GM12878 (cell line): ENCODE data around the gene ODC1. TPM values are rescaled to one million over a fixed set of nuclear protein-coding genes. Genes with fewer than 3 reads are reported as not detected.

Experiments
- ATAC-seq: fragments of 200-7000 bp; cut with Tn5 transposase; 3 replicates; pipeline ENCODE4 v1.9.1; 2020; ENCODE audit warnings: mild to moderate bottlenecking, moderate library complexity
- BruUV-seq: library from RNA; stranded (reverse); fragments of 400-500 nt; replicated peaks from 2 replicates; lab custom pipeline; 2021; lab: Mats Ljungman, UMichigan
- CTCF ChIA-PET: fragments of 300-600 bp; sonication (Branson Sonifier 250); formaldehyde crosslinking; extraction: SDS; loops from one replicate; lab custom pipeline; 2021; ENCODE audit warnings: inconsistent platforms; lab: Yijun Ruan, JAX
- POLR2A ChIA-PET: fragments of 350-600 bp; formaldehyde crosslinking; extraction: SDS; loops from one replicate; lab custom pipeline; 2021; ENCODE audit warnings: inconsistent platforms; lab: Charles Lee
- RAD21 ChIA-PET: fragments of 300-600 bp; sonication (Branson Sonifier 250); formaldehyde crosslinking; loops from one replicate; lab custom pipeline; 2023; ENCODE audit warnings: antibody characterized with exemption; ENCODE audit not compliant: unreplicated experiment; lab: Charles Lee
- SMC1A ChIA-PET: fragments of 300-600 bp; sonication (Branson Sonifier 250); formaldehyde crosslinking; loops from one replicate; lab custom pipeline; 2023; ENCODE audit not compliant: unreplicated experiment, uncharacterized antibody; lab: Charles Lee
- DNase-seq: peaks from one replicate; pipeline ENCODE4 v3.0.0-alpha.2; 2011; ENCODE audit warnings: low read depth, low spot score
- FAIRE-seq: peaks from 3 replicates; lab custom pipeline; 2011; peaks lifted over from hg19 to GRCh38; lab: Jason Lieb, UNC
- H2AFZ ChIP-seq: 2 replicates; pipeline ENCODE4 v1.6.0; 2011; ENCODE audit warnings: low read depth, low read length, control low read depth; ENCODE audit not compliant: control insufficient read depth
- H3K27ac ChIP-seq: 2 replicates; pipeline ENCODE4 v1.5.1; 2011; ENCODE audit warnings: control low read depth; ENCODE audit not compliant: control insufficient read depth, insufficient read depth
- H3K27me3 ChIP-seq, 2 experiments: replicated peaks in 1 of 2; 2 replicates each; pipeline versions ENCODE4 v1.6.0 to v1.6.1; 2011; ENCODE audit warnings: low read length in 1 of 2; ENCODE audit not compliant: control insufficient read depth in 2 of 2, insufficient read depth in 2 of 2
- H3K36me3 ChIP-seq, 2 experiments: 2 replicates each; pipeline ENCODE4 v1.5.1; 2011; ENCODE audit warnings: low read length in 1 of 2; ENCODE audit not compliant: control insufficient read depth in 2 of 2, insufficient read depth in 2 of 2
- H3K4me1 ChIP-seq: 2 replicates; pipeline ENCODE4 v1.6.1; 2011; ENCODE audit warnings: mild to moderate bottlenecking, low read length, moderate library complexity, mixed read lengths; ENCODE audit not compliant: control insufficient read depth, insufficient read depth
- H3K4me2 ChIP-seq: 2 replicates; pipeline ENCODE4 v1.6.0; 2011; ENCODE audit warnings: control low read depth; ENCODE audit not compliant: control insufficient read depth, insufficient read depth
- H3K4me3 ChIP-seq: fragments of 200-600 bp; sonication (generic); 2 replicates; pipeline ENCODE4 v1.5.1; 2016
- H3K79me2 ChIP-seq: 2 replicates; pipeline ENCODE4 v1.6.0; 2011; ENCODE audit warnings: low read length; ENCODE audit not compliant: control insufficient read depth, insufficient read depth
- H3K9ac ChIP-seq: 2 replicates; pipeline ENCODE4 v1.8.0; 2011; ENCODE audit warnings: low read length, control low read depth, mixed read lengths; ENCODE audit not compliant: control insufficient read depth, insufficient read depth
- H3K9me3 ChIP-seq: replicated peaks from 3 replicates; pipeline ENCODE4 v1.5.1; 2011; ENCODE audit warnings: mild to moderate bottlenecking, low read length; ENCODE audit not compliant: control insufficient read depth, insufficient read depth
- H4K20me1 ChIP-seq: 2 replicates; pipeline ENCODE4 v1.6.0; 2011; ENCODE audit not compliant: control insufficient read depth, insufficient read depth
- CEBPB ChIP-seq, 2 experiments: fragments of 150-350 bp in 1 of 2; IDR thresholded peaks; 2 replicates each; pipeline ENCODE4 v1.6.1; 2012 to 2014; ENCODE audit warnings: low read depth in 2 of 2, low read length in 2 of 2, borderline replicate concordance in 1 of 2, inconsistent platforms in 1 of 2
- CEBPZ ChIP-seq: fragments of 150-350 bp; IDR thresholded peaks from 2 replicates; pipeline ENCODE4 v1.6.1; 2016; ENCODE audit warnings: low read depth, low read length
- CREB1 ChIP-seq: IDR thresholded peaks from 2 replicates; pipeline ENCODE4 v1.6.1; 2012; ENCODE audit warnings: low read depth, mild to moderate bottlenecking, inconsistent platforms
- E4F1 ChIP-seq: fragments of 450-650 bp; IDR thresholded peaks from 2 replicates; pipeline ENCODE4 v1.6.1; 2018; ENCODE audit warnings: borderline replicate concordance, mild to moderate bottlenecking; ENCODE audit not compliant: partially characterized antibody
- EGR1 ChIP-seq, 2 experiments: IDR thresholded peaks; 1 replicate in 1 of 2; 2 replicates in 1 of 2; pipeline ENCODE4 v1.6.1; 2011 to 2012; ENCODE audit warnings: low read depth in 2 of 2, low read length in 2 of 2, borderline replicate concordance in 1 of 2, mild to moderate bottlenecking in 1 of 2, moderate library complexity in 1 of 2
- MTA3 ChIP-seq: IDR thresholded peaks from 2 replicates; pipeline ENCODE4 v1.6.1; 2012; ENCODE audit warnings: low read length, inconsistent platforms, borderline replicate concordance
- NFIC ChIP-seq: IDR thresholded peaks from 2 replicates; pipeline ENCODE4 v1.6.1; 2012; ENCODE audit warnings: low read depth, mild to moderate bottlenecking, inconsistent platforms, low read length, moderate library complexity
- NFXL1 ChIP-seq: fragments of 450-650 bp; IDR thresholded peaks from 2 replicates; pipeline ENCODE4 v1.6.1; 2017; ENCODE audit warnings: antibody characterized with exemption, mild to moderate bottlenecking, borderline replicate concordance
- PAX5 ChIP-seq: IDR thresholded peaks from 2 replicates; pipeline ENCODE4 v1.6.1; 2011; ENCODE audit warnings: low read depth, low read length, borderline replicate concordance
- POU2F2 ChIP-seq: IDR thresholded peaks from 3 replicates; pipeline ENCODE4 v1.6.1; 2011; ENCODE audit warnings: low read depth, mild to moderate bottlenecking, low read length, borderline replicate concordance
- SIN3A ChIP-seq: IDR thresholded peaks from 2 replicates; pipeline ENCODE4 v1.6.1; 2012; ENCODE audit warnings: low read depth, low read length, improper control_type of control experiment
- SP1 ChIP-seq: IDR thresholded peaks from one replicate; pipeline ENCODE4 v1.6.1; 2011; ENCODE audit warnings: low read depth, low read length
- STAT3 ChIP-seq: IDR thresholded peaks from 2 replicates; pipeline ENCODE4 v1.6.1; 2011; ENCODE audit warnings: low read depth, low read length, improper control_type of control experiment
- SUZ12 ChIP-seq: fragments of 200-600 bp; sonication (generic); IDR thresholded peaks from one replicate; pipeline ENCODE4 v1.6.1; 2018; ENCODE audit warnings: antibody characterized with exemption, mild to moderate bottlenecking; ENCODE audit not compliant: unreplicated experiment
- TCF12 ChIP-seq: IDR thresholded peaks from 2 replicates; pipeline ENCODE4 v1.6.1; 2011; ENCODE audit warnings: low read depth, mild to moderate bottlenecking, low read length
- YBX1 ChIP-seq: fragments of 450-650 bp; IDR thresholded peaks from 2 replicates; pipeline ENCODE4 v1.6.1; 2016; ENCODE audit warnings: antibody characterized with exemption
- WGBS: methylation state at CpG from one replicate; pipeline ENCODE4 v1.1.6; 2016; ENCODE audit warnings: low lambda C conversion rate; ENCODE audit not compliant: insufficient replicate concordance, insufficient coverage; ENCODE audit errors: missing lambda C conversion rate; 5-methylcytosine and 5-hydroxymethylcytosine counted together
- in situ Hi-C: fragments of 300-500 bp; cut with MboI; formaldehyde crosslinking; loops from 9 replicates; pipeline ENCODE4 v1.14.3; 2018; ENCODE audit warnings: mixed read lengths
- intact Hi-C: fragments of 100-400 bp; cut with micrococcal nuclease; formaldehyde crosslinking; loops from one replicate; pipeline ENCODE4 v1.14.2; 2022; ENCODE audit not compliant: unreplicated experiment
- polyA plus RNA-seq, 11 experiments: library from polyadenylated mRNA; depleted of rRNA in 4 of 11; unstranded in 6 of 11; stranded (reverse) in 5 of 11; fragments of >200 nt; fragmentation: Nextera tagmentation in 4 of 11; fragmentation: Illumina TruSeq in 1 of 11; extraction: Ambion mirVana in 4 of 11; extraction: Trizol in 1 of 11; gene quantifications; 1 replicate in 1 of 11; 2 replicates in 10 of 11; pipeline versions ENCODE4 v1.2.1 to v1.2.3, GENCODE V29; 2011 to 2016; ENCODE audit warnings: inconsistent platforms in 2 of 11, missing spikeins in 2 of 11, low read depth in 1 of 11
- total RNA-seq, 4 experiments: library from RNA; depleted of rRNA in 3 of 4; stranded (reverse); fragments of >200 nt in 3 of 4; fragmentation: Illumina TruSeq in 1 of 4; extraction: Trizol in 1 of 4; gene quantifications; 2 replicates each; pipeline versions ENCODE4 v1.2.1 to v1.2.3, GENCODE V29; 2013 to 2021
- TF ChIP-seq, protein P1 (sequence below): IDR thresholded peaks from 2 replicates; pipeline ENCODE4 v1.6.1; 2012; ENCODE audit warnings: low read depth, low read length, improper control_type of control experiment
- TF ChIP-seq, protein P2 (sequence below): fragments of 150-350 bp; IDR thresholded peaks from 2 replicates; pipeline ENCODE4 v1.6.1; 2014; ENCODE audit warnings: mild to moderate bottlenecking, low read depth, low read length

Gene ODC1
- total and polyA plus RNA-seq, 10 of the 15 experiments (the other 5 are each of a cell fraction or from before 2014, with no cell fraction given) = 68.5 to 441 (median 340) TPM

DNA sequence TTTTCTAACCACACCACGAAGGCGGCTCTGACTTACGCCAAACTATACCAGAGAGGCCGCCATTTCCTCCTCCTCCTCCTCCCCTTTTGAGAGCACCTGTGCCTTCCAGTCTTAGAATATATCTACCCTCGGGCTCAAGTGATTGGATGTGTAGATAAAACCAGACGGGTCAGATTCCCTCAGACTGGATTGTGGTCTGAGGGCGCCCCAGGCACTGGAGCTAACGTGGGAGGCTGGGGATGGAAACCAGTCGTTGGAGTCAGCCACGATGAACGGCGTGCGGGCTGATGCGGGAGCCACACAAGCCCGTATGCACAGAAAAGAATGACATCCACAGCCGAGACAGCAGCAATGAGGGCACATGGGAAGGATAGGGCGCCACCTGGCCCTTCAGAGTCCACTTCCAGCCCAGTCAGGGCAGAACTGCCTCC, 12.3 kb upstream of the ODC1 start:
- H2AFZ ChIP-seq = no peak overlapping the region
- ATAC-seq = no peak
- no peak overlapping the region for H3K27ac ChIP-seq
- no peak overlapping the region for H3K9ac ChIP-seq
- intact Hi-C loops (no loop called here), in situ Hi-C loops (no loop called here)
- POLR2A ChIA-PET = no interaction called here
- RAD21 ChIA-PET = no interaction called here
- no peak for FAIRE-seq
- no peak for DNase-seq
- no peaks in the 10 kb centered on the region for H3K79me2 ChIP-seq
- no peak overlapping the region for H3K4me3 ChIP-seq
- CTCF ChIA-PET = interaction anchor here (0.9 kb wide), 1 partner anchor 222 kb away, joined by 4 read pairs; no protein-coding TSS in a partner anchor
- H3K27me3 ChIP-seq = no peaks in the 10 kb centered on the region
- H3K4me2 ChIP-seq = no peak overlapping the region
- BruUV-seq = no TSS peak
- SMC1A ChIA-PET = no interaction called here
- no peaks in the 10 kb centered on the region for H3K4me1 ChIP-seq
- H3K36me3 ChIP-seq = no peaks in the 10 kb centered on the region
- WGBS = 58% methylated on average over 17 of the region's 17 CpGs
- no peaks in the 10 kb centered on the region for H4K20me1 ChIP-seq
- H3K9me3 ChIP-seq = no peaks in the 10 kb centered on the region
- TF ChIP-seq SP1 (no peak), POU2F2 (no peak), PAX5 (no peak), NFIC (no peak), EGR1 (IDR thresholded peaks at IDR 0.05; ENCODE audit: borderline replicate concordance in 1 of 2, low read depth in 2 of 2, low read length in 2 of 2) (no peak), TCF12 (no peak), CREB1 (no peak), E4F1 (no peak), CEBPZ (no peak), CEBPB (IDR thresholded peaks at IDR 0.05; ENCODE audit: borderline replicate concordance in 1 of 2, low read depth in 2 of 2, low read length in 2 of 2) (no peak), SUZ12 (no peak), STAT3 (no peak), MTA3 (no peak), YBX1 (no peak), NFXL1 (no peak), SIN3A (no peak)
- TF ChIP-seq, protein P1, sequence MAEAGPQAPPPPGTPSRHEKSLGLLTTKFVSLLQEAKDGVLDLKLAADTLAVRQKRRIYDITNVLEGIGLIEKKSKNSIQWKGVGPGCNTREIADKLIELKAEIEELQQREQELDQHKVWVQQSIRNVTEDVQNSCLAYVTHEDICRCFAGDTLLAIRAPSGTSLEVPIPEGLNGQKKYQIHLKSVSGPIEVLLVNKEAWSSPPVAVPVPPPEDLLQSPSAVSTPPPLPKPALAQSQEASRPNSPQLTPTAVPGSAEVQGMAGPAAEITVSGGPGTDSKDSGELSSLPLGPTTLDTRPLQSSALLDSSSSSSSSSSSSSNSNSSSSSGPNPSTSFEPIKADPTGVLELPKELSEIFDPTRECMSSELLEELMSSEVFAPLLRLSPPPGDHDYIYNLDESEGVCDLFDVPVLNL = no peak
- TF ChIP-seq, protein P2, sequence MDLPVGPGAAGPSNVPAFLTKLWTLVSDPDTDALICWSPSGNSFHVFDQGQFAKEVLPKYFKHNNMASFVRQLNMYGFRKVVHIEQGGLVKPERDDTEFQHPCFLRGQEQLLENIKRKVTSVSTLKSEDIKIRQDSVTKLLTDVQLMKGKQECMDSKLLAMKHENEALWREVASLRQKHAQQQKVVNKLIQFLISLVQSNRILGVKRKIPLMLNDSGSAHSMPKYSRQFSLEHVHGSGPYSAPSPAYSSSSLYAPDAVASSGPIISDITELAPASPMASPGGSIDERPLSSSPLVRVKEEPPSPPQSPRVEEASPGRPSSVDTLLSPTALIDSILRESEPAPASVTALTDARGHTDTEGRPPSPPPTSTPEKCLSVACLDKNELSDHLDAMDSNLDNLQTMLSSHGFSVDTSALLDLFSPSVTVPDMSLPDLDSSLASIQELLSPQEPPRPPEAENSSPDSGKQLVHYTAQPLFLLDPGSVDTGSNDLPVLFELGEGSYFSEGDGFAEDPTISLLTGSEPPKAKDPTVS = no peak
